Measurements from ENCODE around the gene EPHB6.

The EPHB6 gene

DNA sequence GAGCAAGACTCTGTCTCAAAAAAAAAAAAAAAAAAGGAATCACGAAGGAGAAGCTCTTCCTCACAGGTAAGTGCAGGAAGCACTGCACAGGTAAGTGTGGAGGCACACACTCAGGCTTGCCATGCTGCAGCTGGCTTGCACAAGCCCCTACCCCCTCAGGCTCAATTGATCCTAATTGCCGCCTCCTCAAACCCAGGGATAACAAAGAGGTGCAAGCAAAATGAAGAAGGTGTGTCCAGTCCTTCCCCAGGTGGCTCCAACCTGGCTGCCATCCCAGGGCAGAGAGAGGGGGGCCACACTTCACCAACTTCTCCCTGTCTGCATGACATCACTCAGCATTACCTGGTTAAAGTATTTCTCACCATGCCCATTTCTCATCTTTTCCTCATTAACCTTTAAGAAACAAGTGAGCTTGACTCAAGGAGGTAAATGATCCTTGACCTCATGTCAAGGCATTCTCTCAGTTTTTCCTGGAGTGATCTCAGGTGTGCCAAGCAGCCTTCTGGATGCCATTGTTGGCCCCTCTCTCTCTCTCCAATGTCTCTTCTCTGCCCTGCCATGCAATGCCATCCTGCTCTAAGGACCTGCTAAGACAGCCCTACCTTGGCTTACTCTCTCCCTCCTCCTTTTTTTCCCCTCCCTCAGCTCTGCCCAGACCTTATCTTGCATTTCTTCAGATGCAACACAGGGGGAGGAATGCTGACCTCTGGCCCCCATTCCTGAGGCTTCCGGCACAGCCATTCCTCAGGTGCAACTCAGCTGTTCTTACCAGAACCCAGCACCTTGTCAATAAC is 43.7 kb downstream of the EPHB6 start:
- DNase-seq (ENCODE audit: low read depth) = no peak

DNA sequence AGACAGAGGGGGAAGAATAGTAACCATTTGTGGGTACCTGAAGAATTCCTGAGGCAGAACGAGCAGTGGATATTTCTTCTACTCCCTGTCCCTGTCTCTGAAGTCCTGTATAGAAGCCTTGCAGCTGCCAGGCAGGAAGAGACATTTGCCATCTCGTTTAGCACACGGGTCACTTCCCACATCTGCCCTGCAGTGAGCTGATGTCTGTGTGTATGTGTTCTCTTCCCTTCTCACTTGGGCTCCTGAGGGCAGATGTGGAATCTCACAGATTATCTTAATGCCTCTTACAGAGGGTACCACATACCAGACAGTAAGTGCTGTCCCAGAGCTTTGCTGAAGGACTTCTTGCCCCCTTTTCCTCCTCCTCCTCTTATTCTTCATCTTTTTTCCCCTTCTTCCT is 44.8 kb downstream of the EPHB6 start:
- no peak for DNase-seq (ENCODE audit: low read depth)

DNA sequence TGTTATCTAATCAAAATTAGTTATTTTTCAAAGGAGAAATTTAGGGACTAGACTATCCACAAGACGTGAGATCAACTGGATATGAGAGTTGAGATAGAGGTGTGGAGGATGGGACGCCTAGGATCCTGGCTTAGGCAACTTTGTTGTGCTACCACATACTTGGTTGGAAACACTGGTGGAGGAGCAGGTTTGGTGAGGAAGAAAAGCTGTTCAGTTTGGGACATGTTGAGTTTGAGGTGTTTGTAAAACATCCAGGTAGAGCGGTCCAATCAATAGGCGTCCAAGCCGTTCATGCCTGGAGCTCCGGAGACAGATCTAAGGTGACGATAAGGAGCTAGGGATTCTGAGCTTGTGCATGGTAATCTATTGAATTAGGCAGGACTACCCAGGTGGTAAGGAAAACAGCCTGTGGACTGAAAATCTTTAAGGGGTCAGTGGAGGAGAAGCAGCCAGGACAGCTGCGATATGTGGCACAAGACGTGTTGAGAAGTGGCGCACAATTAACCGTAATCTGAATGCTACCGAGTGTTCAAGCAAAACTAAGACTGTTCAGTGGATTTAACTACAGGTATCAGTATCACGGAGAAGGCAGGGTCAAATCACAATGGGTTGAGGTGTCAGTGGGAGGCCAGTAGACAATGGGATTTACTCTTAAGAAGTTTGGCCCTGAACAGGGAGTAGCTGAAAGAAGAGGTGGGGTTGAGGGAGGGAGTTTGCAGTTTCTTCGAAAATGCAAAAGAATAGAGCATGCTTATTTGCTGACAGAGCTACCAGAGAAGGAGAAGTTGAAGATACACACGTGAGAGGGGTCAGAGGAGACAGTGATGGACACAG is 46.8 kb downstream of the EPHB6 start:
- no peak for DNase-seq (ENCODE audit: low read depth)

DNA sequence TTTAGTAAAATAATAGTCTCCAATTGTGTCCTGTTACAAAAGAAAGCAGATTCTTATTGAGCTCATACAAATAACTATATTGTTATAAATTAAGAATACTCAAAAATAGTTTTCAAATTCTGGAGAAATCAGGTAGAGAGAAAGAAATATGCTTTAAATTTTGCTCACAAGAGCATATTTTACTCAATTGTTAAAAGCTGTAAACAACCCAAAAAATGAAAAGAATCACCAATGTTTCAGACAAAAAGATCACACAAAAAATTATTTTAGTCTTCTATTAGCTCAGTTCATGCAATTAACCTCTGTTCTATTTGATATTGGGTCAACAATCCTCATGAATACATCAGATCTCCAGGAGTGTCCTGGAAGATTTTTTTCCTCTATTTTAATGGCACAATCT is 49.3 kb downstream of the EPHB6 start:
- no peak for DNase-seq (ENCODE audit: low read depth)

DNA sequence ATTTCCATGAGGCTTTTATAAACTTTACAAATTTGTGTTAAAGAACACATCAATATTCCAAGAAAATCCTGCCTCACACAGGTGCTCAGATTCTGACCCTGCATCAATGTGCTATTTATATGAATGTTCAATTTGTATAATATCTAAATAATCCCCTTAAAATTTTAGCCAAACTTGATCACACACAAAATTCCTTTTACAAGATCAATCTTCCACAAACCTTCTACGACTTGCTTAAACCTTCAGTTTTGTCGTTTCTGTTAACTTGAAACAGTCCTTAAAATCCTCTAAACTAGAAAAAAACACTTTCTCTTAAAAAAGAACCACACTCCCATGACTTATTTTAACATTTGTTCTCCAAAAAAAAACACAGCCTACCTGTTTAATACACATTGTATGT is 50.9 kb downstream of the EPHB6 start:
- no peak for DNase-seq (ENCODE audit: low read depth)

DNA sequence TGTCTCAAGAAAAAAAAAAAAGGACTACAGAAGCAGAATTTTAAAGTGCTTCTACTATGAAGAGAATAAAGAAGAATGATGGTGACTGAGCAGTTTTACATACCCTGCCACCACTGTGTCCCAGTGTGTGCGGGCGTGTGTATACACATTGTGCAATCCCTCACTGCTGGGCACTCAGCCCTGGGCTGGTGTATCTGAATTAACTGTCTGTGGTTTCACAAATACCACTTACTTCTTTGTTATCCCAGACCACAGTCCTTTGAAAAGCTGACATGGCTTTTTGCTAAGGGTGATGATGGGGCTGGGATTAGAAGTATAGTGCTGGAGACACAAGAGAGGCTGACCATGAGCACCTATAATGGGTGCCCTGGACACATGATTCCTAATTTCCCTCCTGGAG is 51.8 kb downstream of the EPHB6 start:
- no peak for DNase-seq (ENCODE audit: low read depth)

DNA sequence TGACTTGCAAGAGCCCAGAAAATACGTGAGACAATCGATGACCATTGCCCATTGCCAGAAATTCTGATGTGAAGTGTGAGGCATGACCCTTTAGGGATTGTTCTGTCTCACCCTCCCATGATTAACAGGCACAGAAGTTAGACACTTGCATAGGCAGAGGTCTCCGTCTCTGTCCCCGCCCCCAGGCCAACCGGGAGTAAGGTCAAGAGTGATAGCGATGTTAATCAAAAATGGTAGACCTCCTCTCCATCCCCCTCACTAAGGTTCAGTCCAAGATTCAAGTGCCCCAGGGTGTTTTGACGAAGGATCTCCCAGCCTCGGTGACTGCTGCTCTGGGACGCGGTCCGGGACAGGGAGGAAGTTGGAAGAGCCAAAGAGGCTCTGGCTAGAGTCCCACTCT is 53.4 kb downstream of the EPHB6 start:
- no peak for DNase-seq (ENCODE audit: low read depth)

DNA sequence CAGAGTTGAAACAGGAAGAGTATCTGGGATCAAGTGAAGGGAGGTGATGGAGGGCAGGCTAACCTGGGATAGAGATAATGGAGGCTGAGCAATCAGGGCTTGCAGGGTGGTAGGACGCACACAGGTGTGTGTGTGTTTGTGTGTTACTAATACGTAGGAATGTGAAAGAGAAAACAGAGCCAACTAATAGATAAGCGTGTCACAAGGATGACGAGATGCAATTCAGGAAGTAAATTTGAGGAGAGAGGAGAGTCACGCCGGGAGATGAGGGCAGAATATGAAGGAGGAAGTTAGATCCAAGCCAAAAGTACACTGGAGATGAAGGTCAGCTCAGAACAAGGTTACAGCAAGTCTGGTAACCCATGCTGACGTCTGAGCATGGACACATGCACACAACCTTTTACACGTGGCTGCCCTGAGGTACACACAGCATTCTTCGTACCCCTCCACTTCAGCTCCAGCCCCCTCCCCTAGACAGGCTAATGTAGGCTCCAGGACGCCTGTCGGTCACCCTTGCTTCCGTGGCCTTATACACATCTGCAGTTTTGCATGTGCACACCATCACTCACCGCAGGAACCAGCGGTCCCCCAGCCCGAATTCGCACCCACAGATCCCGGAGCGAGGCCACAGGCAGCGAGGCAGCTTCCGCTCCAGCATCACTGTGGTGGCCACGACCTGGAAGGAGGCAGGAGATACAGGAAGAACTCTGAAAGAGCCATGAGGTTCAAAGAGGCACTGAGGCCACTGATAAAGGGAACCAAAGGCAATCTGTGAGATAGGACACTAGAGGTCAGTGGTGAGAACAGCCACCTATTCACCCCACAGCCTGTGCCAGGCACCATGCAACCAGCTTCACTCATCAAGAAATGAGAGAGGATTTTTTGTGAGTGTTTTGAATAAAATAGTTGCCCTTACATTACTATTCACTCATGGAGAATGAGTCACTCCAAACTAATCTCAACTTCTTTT is 54.3 kb downstream of the EPHB6 start:
- no peak for DNase-seq (ENCODE audit: low read depth)

DNA sequence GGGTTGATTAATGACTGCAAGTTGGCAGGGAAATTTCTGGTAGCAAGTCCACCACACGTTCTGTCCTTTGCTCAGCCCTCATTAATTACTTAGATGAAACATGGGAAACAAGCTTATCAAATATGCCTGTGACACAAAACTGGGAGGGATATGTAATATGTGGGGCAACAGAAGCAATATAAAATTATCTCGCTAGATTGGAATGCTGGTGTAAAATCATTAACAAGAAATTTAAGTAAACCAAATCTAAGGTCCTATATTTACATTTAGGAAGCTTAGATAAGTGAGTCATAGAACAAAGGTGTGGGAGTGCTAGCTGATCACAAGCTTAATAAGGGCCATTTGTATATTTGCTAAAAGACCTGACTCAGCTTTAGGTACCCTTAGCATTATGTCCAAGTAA is 55.2 kb downstream of the EPHB6 start:
- DNase-seq (ENCODE audit: low read depth) = no peak

DNA sequence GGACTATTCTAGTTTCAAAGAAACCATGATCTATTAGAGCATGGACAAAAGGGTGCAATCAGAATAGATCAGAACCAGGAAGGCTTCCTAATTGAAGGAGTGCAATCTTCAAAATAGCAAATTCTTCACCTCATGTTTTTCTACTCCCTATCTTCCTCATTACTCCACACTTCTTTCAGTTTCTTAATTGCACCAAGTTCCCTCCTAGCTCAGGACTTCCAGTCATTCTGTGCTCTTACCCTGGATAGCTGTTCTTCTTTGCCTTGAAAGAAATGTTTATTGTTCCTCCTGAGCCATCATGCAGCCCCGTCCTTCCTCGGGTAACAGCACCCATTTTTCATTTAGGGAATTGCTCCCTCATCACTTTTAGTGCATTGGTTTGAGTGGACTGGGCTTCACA is 55.6 kb downstream of the EPHB6 start:
- no peak for DNase-seq (ENCODE audit: low read depth)

DNA sequence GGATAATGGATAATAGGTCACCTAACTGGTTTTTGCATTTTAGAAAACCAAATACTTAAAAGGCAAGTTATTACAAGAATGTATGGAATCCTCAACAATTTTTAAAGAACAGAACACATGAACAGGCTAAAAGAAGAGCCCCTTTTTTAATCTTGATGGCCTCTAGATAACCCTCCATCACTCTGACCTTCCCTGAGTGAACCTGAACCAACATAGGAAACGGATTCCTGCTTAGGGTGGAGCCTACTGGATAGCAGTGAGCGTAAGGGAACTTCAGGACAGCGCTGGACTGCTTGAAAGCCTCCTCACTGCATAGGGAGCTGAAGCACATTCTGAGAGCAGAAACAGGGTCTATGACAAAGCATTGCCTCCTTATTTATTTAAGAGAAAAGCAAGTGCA is 58.2 kb downstream of the EPHB6 start:
- DNase-seq (ENCODE audit: low read depth) = no peak

DNA sequence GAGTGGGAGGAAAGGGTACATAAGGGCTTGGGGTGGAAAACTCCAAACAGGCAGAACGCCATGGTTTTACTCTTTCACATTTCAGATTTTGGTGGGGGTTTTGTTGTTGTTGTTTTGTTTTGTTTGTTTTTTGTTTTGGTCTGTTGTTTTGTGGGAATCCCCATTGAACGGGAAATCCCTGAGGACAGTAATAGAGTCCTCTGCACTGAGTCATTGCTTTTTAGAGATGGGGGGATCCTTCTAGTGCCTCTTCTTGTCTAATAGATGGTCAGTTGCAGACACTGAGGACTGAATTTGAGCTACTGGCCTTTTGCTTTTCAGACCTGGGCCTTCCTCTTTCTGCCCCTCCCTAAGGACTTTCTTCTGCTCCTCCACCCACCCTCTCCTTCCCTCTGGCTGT is 58.7 kb downstream of the EPHB6 start:
- no peak for DNase-seq (ENCODE audit: low read depth)

DNA sequence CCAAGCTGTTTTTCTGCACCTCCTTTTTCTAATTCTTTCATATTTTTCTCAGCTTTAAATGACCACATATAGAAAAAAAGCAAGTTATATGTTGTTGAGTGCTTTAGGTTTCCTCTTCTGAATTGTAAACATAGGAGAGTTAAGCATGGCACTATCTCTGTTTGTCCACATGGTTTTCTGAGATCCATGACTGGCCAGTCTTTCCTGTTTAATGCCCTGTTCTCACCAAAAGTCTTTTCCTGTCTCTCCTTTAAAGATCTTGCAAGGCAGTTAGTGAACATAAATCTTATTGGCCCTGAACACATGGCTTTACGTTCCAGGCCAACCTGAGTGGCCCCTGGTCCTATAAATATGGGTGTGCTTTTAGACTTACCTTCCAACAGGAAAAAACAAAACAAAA is 59.2 kb downstream of the EPHB6 start:
- DNase-seq (ENCODE audit: low read depth) = no peak

DNA sequence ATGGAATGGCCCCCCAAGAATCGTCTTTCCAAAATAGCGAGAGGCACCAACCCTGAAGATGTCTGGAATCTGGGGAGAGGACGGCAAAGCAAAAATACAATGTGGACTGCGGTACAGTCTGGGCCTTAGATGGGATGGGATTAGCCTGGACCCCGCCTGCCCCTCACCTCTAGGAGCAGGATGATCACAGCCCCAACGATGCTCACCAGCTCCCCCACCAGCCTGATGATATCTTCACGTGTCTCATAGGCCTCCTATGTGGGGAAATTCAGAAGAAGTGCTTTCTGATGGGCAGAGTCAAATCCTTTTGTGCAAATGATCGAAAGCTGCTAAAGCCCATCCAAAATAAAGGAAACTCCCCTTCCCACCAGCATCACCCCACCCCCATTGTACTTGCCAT is 60.4 kb downstream of the EPHB6 start:
- no peak for DNase-seq (ENCODE audit: low read depth)

DNA sequence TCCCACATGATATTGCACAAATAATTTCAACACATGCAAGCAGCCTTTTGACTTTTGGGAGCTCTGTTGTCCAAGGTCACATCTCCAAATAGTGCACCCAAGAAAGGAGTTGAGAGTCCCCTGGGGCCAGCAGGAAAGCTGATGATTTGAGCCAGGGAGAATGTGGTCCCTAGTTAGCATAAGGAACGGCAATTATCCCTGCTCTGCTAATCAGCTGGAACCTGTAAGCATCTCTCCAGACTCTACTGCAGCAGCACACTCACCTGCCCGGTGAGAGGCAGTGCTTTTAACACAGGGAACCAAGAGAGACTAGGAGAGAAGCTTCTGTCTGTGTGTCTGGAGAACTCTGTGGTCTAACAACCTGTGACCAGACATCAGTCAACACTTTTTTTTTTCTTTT is 61.6 kb downstream of the EPHB6 start:
- no peak for DNase-seq (ENCODE audit: low read depth)

DNA sequence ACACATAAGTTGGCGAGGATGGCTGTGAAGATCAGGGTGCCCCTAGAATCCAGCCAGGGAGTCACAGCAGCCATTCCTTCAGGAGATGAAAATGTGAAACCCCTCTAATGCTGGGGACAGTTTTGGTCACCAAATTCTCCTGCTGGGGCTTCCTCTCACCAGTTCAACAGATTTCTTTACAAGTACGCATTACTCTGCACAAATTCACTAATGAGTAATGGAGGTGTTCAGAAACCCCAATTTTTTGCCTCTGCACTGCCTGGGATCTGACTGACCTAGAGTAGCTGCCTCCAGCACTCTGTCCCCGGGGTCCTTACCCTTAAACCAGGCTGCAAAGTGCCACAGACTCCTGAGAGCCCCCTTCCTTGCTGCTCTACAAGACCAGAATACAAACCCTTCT is 62.6 kb downstream of the EPHB6 start:
- DNase-seq (ENCODE audit: low read depth) = no peak

DNA sequence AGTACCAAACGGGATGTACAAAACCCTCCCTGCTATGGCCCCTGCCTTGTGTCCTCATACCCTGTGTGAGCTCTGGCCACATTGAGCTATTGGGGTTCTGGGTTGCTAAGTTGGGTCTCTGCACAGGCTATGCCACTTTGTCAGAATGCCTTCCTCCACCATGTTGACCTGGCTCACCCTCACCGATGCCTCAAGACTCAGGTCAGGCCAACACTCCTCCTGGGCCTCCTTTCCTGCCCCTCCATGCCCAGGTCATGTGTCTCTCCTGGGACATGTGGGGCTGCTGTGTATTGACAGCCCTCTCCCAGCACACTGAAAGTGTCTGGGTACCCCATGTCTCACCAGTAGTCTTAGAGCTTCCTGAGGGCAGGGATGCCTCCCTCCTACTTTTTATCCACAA is 64.0 kb downstream of the EPHB6 start:
- DNase-seq (ENCODE audit: low read depth) = no peak

DNA sequence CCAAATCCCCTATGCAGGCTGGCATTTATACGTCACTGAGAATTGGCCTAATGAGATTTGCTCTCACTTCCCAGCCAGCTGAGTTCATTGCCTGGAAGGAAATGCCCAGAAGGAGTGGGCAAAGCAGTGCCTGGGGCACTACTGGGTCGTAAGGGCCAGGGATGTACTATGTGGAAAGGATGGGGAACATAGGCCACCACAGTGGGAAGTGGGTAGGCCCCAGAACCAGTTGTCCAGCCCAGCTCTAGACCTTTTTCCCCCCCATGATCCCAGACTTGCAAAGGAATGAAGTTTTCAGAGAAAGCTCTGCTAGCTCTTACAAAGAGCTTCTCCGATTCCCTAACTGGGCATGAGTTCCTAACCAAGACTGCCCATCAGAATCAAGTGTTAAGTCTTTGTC is 64.8 kb downstream of the EPHB6 start:
- DNase-seq (ENCODE audit: low read depth) = no peak

Measured in activated T-cell treated with anti-CD3 and anti-CD28 coated beads for 48 hours (primary cell).